AML-193 (cell line): ENCODE data around the gene MGAM2.
"Not testable (repeated sequence)": the region's sequence is repeated elsewhere in the genome, so short reads cannot be mapped to it uniquely, and the experiment has no call there.

ENCODE experiments used
- DNase-seq, 2 experiments: peaks; one replicate each; lab custom pipeline; 2025; lab: John Stamatoyannopoulos, UW

The MGAM2 gene

DNA sequence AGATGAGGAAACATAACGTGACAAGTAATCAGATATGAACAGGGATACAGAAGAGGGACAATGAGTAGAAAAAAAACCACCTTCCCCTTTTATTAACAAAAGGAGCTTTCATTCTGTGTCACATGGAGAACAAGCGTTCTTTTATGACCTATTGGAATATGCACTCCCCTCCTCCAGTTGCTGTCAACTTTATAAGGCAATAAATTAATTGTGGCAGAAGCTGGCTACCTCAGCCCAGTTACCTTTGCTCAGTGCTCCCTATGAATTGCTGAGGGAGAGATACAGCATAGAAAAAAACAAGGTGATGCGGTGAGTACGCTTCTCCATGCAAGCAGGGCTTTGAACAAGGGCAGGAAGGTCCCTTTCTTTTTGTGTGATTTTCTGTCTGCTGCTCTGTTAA is at the start of gene MGAM2:
Gene MGAM2 (plus strand): TSS at position 220 of the 400 bp plus-strand sequence. CDS start 5,156 bp downstream, outside the sequence.
- no peak for DNase-seq

DNA sequence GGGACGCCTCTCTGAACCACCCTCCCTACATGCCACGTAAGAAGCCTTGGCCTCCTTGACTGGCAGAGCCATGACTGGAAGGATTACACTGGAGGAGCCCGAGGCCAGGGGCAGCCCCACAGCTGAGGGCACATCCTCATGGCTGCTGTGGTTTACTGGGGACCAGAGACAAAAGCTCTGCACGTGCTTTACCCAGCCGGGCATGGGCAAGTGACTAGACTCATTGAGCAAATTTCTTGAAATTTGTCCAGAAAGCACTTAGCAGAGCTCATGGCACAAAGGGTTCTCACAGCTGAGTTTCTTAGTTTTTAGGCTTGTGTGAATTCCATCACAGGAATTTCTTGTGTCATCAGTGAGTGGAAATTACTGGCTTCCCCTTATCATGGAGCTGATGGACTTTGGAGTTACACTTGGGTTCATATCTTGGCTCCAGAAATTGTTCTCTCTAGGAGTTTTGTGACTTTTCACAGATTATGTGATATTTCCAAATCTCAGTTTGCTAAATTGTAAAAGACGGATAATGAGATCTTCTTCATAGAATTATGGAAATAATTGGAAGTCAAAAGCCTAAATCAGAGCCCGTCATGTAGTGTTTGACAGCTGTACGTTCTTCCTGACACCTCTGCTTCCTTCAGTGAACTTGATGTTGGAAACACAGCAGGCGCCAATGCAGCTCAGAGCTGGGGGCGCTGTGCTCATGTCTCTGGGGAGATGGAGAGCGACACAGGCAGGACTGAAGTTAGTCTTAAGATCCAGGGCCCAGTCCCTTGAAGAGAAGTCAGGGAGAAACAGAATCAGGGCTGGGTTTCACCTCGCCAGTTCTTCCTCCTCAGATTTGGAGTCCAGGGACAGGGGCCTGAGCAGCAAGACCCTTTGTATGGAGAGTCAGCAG is 47.7 kb upstream of the MGAM2 start:
- DNase-seq = no peak

DNA sequence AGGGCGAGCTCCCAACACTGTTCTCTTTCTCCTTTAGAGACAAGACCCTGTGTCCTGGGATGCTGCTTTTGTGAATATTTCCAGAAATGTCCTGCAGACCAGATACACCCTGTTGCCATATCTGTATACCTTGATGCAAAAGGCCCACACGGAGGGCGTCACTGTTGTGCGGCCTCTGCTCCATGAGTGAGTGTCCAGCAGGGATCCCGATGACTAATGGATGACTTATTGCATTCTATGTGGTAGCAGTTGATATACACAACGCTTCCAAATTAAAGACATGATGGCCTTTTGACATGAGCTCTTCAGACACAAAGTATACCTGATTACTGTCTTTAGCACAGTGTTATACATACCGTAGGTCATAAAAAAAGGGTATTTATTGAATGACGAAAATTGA is 45.0 kb upstream of the MGAM2 start:
- DNase-seq = no peak

DNA sequence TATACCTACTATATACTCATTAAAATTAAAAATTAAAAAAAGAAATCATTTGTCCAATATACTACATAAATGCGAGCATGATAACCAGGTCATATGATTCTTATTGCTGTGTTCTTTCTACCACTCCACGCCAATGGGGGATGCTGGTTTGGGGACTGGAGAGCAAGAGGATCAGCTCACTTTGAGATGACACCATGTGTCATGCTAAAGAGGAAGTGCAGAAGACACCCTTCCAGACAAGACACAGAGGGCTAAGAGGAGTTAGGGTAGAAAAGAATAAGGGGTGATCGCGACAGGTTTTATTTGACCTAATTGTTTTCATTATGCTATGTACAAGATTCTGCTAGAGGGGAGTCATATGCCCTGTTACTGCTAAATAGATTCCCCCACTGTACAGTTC is 33.8 kb upstream of the MGAM2 start:
- no peak for DNase-seq

DNA sequence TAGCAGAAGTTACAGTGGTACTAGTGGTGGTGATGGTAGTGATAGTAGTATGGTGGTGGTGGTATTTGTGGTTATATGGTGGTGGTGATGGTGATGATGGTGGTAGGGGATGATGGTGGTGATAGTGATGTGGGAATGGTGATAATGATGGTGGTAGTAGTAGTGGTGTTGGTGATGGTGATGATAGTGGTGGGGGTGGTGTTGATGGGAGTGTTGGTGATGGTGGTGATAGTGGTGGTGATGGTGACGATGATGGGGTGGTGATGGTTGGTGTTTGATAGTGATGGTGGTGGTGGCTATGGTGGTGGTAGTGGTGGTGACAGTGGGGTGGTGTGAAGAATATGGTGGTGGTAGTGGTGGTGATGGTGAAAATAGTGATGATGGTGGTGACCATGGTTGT is 27.9 kb upstream of the MGAM2 start:
- DNase-seq = no peak

DNA sequence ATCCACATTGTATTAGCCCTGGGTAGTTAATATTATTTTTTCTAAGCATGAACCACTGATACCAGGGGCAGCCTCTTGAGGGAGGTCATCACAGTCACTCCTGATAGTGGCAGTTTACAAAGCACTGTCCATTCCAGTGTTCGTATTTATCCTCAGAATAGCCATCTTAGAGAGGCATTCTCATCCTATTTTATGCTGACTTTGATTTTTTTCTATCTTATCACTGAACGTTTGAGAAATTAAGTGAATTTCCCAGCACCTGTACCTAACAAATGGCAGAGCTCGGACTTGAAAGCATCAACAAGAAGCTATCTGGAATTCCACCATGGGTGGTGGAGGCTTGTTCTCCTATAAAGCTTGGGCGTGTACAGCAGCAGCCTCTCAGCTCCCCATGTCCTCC is 26.1 kb upstream of the MGAM2 start:
- DNase-seq = no peak

DNA sequence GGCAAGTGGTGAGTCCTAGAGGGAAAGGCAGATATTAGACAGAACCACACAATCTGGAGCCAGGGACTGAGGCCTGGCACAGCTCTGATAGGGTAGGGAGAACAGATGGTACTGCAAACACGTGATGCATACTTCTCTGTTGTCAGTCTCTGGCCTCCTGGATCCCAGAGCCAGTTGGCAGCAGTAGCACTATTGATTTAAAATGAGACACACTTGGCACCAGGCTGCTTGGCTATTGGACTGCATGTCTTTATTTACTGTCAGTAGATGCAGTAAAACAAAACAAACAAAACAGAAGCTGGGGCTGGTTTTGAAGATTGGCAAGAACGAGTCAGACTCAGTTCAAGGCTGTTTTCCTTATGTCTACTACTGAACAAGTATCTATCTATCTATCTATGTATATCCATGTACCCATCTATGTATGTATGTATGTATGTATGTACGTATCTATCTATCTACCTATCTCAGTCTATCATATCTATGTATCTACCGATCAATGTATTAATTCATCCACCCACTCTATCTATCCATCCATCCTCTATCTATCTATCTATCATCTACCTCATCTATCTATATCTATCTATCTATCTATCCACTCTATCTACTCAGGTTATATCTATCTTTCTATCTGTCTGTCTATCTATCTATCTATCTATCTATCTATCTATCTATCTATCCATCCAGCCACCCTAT is 23.4 kb upstream of the MGAM2 start:
- no peak for DNase-seq

DNA sequence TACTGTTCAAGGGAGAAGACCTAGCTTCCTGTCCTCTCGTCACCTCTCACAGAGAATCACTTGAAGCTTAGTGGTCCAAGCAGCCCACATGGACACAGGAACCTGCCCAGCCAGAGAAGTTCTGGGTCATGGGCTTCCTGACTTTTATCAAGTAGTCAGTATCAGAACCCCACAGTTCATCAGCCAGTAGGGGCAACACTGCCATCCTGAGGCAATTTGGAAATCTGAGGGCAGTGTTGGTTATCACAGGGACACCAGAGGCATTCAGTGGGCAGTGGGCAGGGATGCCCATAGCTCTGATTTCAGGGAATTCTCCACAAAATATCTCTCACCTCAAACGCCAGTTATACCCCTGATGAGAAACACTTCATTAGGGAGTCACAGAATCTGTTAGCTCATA is 22.5 kb upstream of the MGAM2 start:
- no peak for DNase-seq

DNA sequence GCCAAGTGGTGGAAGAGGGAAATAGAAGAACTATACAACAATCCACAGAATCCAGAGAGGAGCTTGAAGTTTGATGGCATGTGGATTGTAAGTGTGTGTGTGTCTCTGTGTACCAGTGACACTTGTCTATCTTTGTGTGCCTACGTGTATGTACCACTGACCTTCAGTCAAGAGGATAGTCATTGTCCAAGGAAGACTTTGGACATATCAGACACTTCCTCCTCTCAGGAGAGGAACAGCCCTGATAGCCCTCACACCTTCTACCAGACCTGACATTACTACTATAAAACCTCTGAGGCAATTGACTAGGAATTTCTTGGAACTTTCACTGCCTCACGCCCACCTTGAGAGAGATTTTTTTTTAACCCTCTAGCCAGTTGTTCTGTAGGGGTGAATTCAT is 19.6 kb upstream of the MGAM2 start:
- no peak for DNase-seq

DNA sequence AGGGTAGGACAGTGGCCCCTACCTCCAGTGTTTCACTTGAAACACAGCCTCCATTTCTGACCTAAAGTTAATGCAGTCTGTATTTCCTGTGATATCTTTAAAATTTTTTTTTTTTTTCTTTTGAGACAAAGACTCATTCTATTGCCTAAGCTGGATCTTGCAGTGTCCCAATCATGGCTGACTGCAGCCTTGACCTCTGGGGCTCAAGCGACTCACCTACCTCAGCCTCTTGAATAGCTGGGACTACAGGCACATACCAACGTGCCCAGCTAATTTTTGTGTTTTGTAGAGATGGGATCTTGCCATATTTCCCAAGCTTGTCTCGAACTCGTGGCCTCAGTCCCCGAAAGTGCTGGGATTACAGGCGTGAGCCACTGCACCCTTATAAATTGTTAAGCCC is 16.7 kb upstream of the MGAM2 start:
- no peak for DNase-seq

DNA sequence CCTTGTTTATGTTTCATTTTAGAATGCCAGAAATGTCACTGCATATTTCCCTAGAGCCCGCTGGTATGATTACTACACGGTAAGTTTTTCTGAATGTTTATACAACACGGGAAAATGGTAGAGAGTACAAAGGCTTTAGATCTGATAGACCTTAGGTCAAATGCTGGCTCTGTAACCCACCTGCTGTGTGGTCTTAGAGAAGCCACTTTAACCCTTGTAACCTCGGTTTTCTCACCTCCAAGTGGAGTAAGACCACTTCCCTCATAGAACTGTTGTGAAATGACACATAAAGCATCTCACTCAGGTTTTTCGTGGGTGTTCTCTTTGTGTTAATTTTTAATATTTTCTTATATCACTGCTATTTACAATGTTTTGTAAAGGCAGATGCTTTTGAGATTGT is 13.9 kb upstream of the MGAM2 start:
- no peak for DNase-seq

DNA sequence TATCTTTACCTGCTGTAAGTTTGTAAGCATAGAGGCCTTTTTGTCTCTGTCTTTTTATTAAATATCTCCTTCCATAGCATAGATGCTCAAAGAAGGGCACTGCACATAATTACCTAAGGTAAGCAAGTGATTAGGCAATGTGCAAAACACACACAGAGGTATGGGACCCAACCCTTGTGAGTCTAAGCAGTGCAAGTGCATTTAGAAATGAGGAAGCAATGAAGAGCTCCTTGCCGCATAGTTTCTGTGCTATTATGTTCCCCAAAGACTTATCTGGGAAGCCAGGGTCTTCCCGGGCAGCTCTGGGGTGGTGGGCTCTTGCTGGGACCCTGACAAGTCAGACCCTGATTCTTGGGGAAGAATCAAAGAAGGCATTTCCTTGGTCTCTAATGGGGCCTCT is 13.5 kb upstream of the MGAM2 start:
- DNase-seq = peak in 1 of 2 experiments; percentile 12

DNA sequence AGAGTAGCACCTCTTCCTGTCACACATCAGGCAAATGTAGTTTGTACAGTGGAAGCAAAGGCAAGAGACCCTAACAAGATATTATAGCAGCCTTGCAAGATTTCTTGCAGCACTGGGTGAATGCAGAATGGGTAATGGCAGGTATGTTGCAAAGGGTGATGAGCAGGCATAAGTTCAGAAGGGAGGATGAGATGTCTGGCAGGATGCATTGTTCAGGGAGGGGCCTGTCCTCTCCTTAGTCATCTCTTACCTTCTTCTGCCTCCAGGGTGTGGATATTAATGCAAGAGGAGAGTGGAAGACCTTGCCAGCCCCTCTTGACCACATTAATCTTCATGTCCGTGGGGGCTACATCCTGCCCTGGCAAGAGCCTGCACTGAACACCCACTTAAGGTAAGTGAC is 12.2 kb upstream of the MGAM2 start:
- DNase-seq = not testable (repeated sequence)

DNA sequence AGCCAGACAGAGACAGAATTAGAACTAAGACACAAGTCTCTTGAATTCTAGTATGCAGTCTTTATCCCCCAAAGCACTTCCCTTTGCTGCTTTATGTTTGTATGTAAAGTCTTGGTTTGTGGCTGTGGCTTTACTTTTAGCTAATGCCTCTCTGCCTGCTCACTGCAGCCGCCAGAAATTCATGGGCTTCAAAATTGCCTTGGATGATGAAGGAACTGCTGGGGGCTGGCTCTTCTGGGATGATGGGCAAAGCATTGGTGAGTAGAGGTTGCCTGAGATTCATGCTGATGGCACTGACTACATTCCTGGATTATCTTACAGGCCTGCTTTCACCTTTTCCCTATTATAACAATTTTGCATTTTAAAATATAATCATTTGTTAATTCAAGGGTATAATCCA is 10.9 kb upstream of the MGAM2 start:
- DNase-seq = no peak

DNA sequence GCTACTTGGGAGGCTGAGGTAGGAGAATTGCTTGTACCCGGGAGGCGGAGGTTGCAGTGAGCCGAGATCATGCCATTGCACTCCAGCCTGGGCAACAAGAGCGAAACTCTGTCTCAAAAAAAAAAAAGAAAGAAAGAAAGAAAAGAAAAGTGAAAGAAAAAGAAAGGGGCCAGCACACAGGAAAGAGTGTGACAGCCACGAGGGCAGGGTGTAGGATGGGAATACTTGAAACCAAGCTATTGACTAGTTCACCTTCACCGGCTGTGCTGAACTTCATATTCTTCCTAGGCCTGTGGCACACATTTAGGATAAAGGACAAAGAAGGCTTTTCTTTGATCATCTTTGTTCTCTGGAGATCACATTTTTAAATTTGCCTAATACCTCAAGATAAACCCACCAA is 9.7 kb upstream of the MGAM2 start:
- DNase-seq = not testable (repeated sequence)

DNA sequence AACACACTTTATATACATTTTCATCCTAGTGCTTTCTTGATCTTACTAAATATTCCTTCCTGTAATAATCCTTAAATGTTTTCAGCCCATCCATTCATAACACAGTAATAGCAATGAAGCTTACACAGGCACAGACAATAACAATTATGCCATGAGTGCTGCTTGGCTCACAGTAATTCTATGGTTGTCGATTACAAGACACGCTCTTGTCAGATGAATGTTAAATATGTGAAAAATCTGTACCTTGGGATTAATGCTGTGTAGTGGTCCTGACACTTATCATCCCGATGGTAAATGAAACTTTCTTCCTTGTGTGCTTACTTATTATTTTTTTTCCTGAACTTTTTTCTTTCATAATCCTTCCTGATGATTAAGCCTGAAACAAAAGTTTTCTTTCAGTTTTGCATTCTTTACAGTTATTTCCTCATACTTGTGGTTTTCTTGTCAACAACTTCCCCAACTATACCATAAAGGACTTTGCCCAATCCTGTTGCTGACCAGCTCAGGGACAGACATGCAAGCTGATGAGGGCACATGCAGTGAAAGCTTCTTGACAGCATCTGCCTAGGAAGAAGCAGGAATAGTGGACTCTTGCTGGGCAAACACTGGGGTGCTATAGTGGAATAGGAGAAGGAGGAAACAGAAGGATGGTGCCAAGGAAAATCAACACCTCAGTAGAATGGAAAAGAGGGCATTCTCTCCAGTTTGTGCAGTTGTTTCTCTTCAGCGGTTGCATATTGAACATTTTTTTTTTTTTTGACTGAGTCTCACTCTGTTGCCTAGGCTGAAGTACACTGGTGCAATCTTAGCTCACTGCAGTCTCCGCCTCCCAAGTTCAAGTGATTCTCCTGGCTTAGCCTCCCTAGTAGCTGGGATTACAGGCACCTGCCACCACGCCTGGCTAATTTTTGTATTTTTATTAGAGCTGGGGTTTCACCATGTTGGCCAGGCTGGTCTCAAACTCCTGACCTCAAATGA is 6.7 kb upstream of the MGAM2 start:
- peak; percentile 95 to 97 for DNase-seq

DNA sequence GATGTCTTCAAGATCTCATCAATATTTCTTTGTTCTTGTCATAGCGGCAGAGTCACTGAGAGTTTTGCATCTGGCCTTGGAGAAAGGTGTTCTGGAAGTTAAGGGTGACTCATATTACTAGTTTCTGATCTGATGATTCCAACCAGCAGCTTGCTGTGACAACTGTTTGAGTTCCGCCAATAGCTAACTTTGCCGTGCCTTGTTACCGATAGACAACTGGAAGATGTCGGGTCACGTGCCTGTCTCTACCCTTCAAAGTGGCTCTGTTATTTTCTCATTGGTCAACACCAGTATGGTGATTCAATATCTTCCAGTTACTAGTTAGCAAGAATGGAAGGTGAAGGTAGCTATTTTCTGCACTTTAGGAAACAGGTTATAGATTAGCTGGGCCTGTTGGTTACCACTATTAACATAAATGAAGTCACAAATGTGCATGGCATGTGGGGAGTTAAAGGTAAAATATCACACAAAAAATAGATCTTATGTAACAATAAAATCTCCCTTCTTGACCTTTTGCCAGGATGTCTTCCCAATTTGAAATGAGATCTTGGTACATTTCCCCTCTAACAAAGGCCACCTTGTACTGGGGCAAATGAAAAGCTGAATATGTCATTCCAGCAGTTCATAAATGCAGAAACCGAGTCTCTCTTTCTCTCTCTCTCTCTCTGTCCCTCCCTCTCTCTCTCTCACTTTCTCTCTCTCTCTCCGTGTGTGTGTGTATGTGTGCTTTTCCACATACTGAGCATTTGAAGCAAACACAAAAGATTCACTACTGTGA is 2.6 kb upstream of the MGAM2 start:
- DNase-seq = no peak

DNA sequence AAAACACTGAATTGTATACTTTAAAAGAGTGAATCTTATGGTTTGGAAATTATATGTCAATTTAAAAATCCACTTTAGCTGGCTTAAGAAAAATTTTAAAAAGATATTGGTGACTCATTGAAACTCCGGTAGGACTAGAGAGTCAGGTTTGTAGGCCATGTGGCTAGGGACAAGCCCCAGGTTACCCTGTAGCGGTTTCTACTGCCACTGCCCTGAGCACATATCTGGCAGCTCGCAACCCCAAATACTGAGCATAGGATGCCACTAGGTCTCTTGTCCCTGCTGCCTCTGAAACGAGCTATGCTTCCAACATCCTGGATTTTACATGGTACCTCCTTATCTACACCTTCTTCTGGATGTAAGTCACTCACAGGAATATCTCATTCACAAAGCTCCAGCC is 1.4 kb upstream of the MGAM2 start:
- DNase-seq = no peak

DNA sequence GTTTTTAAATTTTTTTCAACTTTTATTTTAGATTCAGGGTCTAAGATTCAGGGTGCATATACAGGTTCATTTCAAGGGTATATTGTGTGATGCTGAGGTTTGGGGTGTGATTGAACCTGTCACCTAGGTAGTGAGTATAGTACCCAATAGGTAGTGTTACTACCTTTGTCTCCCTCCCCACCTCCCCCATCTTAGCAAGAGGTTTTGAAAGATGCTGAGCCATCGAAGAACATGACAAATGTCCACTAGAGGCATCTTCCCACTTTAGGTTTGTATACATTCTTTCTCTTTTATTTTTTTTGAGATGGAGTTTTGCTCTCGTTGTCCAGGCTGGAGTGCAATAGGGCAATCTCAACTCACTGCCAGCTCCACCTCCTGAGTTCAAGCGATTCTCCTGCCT is 880 bp upstream of the MGAM2 start:
- no peak for DNase-seq

DNA sequence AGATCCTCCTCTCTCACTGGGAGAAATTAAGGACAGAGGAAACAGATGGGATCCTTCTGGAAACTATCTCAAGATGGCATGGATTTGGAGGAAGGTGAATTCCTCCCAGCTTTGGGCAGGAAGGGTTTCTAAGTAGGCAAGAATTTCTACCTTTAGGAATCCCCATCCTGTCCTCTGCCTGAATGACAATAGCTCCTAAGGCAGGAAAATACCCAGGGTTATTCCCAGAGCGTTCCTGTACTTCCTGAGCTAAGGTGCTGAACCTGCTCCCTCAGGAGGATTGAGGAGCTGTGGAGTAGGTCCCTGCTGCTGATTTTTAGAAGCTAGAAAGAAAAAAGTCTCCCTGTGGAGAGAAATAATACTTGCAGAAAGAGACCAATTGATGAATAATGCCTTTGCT is 568 bp downstream of the MGAM2 start:
- no peak for DNase-seq

DNA sequence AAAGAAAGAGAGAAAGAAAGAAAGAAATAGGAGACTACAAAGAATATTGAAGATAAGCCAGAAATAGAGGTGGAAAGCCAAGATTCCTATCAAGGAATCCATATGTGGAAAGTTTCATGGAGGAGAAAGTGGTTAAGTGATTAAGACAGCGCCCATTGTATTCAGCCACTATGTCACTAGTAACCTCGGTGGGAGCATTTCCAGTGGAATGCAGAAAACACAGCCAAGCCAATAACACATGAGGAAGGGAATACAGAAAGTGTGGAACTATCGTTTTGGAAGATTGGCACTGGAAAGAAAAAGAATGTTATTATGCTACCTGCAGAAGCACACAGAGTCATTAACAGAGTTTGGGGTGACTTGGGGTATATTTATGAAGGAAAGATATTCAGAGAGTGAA is 2.7 kb downstream of the MGAM2 start:
- DNase-seq = no peak

DNA sequence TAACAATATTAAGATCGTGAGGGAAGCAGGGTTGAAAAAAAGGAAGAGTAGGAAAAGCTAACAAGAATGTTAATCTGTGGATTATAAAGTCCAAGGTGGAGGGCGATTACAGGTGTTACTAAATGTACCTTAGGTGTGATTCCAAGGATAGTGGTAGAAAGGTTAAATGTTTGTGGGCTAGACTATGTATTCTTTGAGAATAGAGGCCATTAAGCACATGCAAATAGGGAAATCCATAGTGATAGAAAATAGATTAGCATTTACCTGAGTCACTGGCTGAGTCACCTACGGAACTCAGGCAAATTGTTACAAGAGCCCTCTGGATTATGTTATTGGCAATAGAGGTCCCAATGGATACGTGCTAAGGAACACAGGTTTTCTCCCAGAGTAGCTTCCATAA is 9.0 kb downstream of the MGAM2 start:
- DNase-seq = no peak
